Fibroblast of lung (primary cell): ENCODE data around the gene CETN1. TPM values are rescaled to one million over a fixed set of nuclear protein-coding genes. Genes with fewer than 3 reads are reported as not detected.

Source experiments
- DNase-seq, 2 donors: peaks; one replicate each; pipeline versions ENCODE4 v3.0.0 to v3.0.0-alpha.2; 2010; ENCODE audit warnings: low read depth in 2 of 2
- H2AFZ ChIP-seq: 2 replicates; pipeline ENCODE4 v1.5.1; 2012; ENCODE audit warnings: low read length, control low read depth, inconsistent platforms
- H3K27ac ChIP-seq: 2 replicates; pipeline ENCODE4 v1.5.1; 2011; ENCODE audit warnings: low read length, control low read depth; ENCODE audit not compliant: insufficient read depth
- H3K27me3 ChIP-seq: 2 replicates; pipeline ENCODE4 v1.5.1; 2011; ENCODE audit warnings: mild to moderate bottlenecking, low read length; ENCODE audit not compliant: control insufficient read depth, insufficient read depth
- H3K36me3 ChIP-seq: 2 replicates; pipeline ENCODE4 v1.5.1; 2011; ENCODE audit warnings: low read length; ENCODE audit not compliant: control insufficient read depth, insufficient read depth
- H3K4me1 ChIP-seq: 2 replicates; pipeline ENCODE4 v1.5.1; 2011; ENCODE audit warnings: low read length; ENCODE audit not compliant: control insufficient read depth, insufficient read depth; ENCODE audit errors: extremely low read depth
- H3K4me2 ChIP-seq: 2 replicates; pipeline ENCODE4 v1.5.1; 2011; ENCODE audit warnings: low read length, control low read depth; ENCODE audit not compliant: insufficient read depth; ENCODE audit errors: extremely low read depth
- H3K4me3 ChIP-seq, 4 experiments: fragments of 200-600 bp in 1 of 4; sonication (generic) in 1 of 4; replicated peaks in 1 of 4; 2 replicates each; pipeline ENCODE4 v1.5.1; 2011 to 2016; ENCODE audit warnings: low read length in 4 of 4, low read depth in 3 of 4, mild to moderate bottlenecking in 3 of 4, control low read depth in 2 of 4, inconsistent platforms in 1 of 4, mixed read lengths in 1 of 4; ENCODE audit not compliant: insufficient read depth in 1 of 4; ENCODE audit errors: control extremely low read depth in 1 of 4
- H3K79me2 ChIP-seq: 2 replicates; pipeline ENCODE4 v1.5.1; 2012; ENCODE audit warnings: mild to moderate bottlenecking, low read length, inconsistent platforms; ENCODE audit not compliant: control insufficient read depth, insufficient read depth
- H3K9ac ChIP-seq: 2 replicates; pipeline ENCODE4 v1.5.1; 2011; ENCODE audit warnings: mild to moderate bottlenecking, low read length, control low read depth; ENCODE audit not compliant: insufficient read depth
- H3K9me3 ChIP-seq: 2 replicates; pipeline ENCODE4 v1.5.1; 2012; ENCODE audit warnings: low read depth, low read length; ENCODE audit not compliant: control insufficient read depth, insufficient read depth
- H4K20me1 ChIP-seq: 2 replicates; pipeline ENCODE4 v1.5.1; 2011; ENCODE audit warnings: low read length; ENCODE audit not compliant: control insufficient read depth, insufficient read depth; ENCODE audit errors: extremely low read depth
- CTCF ChIP-seq, 2 donors: IDR thresholded peaks in 1 of 2; conservative IDR thresholded peaks in 1 of 2; 1 replicate in 1 of 2; 2 replicates in 1 of 2; pipeline ENCODE4 v1.5.1; 2011 to 2012; ENCODE audit warnings: low read length in 2 of 2, control low read depth in 1 of 2, inconsistent platforms in 1 of 2, low read depth in 1 of 2, mild to moderate bottlenecking in 1 of 2
- EZH2 ChIP-seq: IDR thresholded peaks from 2 replicates; pipeline ENCODE4 v1.5.1; 2012; ENCODE audit warnings: low read length, control low read depth, mild to moderate bottlenecking; ENCODE audit errors: missing control alignments
- polyA minus RNA-seq: library from RNA; depleted of rRNA, polyadenylated mRNA; stranded (reverse); fragments of >200 nt; gene quantifications from 2 replicates; pipeline ENCODE4 v1.2.3, GENCODE V29; 2011; ENCODE audit warnings: low replicate concordance
- polyA plus RNA-seq, 2 donors: library from polyadenylated mRNA; depleted of rRNA in 1 of 2; stranded (reverse) in 1 of 2; unstranded in 1 of 2; fragments of >200 nt; gene quantifications; 2 replicates each; pipeline ENCODE4 v1.2.1, GENCODE V29; 2011 to 2012; ENCODE audit warnings: missing spikeins in 1 of 2
- total RNA-seq: library from RNA; depleted of rRNA; stranded (reverse); fragments of >200 nt; gene quantifications from 2 replicates; pipeline ENCODE4 v1.2.1, GENCODE V29; 2014

Gene CETN1
- total RNA-seq (not detected in 2 replicates), polyA plus RNA-seq (not detected in 2 replicates), polyA minus RNA-seq (not detected in 2 replicates)
- polyA plus RNA-seq (2012) = not detected in 2 replicates

- H4K20me1 ChIP-seq = no peaks in the 10 kb centered on the region
- H3K79me2 ChIP-seq = no peaks in the 10 kb centered on the region
- H3K4me2 ChIP-seq = no peak within 1 kb of the TSS
- no peaks in the 10 kb centered on the region for H3K9me3 ChIP-seq
- TF ChIP-seq EZH2 (no peak), CTCF (conservative IDR thresholded peaks at IDR 0.05 in 1 of 2, IDR thresholded peaks at IDR 0.05 in 1 of 2; ENCODE audit: low read depth in 1 of 2, low read length in 2 of 2) (no peak)
- H3K4me3 ChIP-seq = no peak within 1 kb of the TSS
- DNase-seq = no peak
- H3K27ac ChIP-seq = no peak within 1 kb of the TSS
- H2AFZ ChIP-seq = no peak within 1 kb of the TSS
- H3K27me3 ChIP-seq = no peaks in the 10 kb centered on the region
- no peaks in the 10 kb centered on the region for H3K4me1 ChIP-seq
- H3K36me3 ChIP-seq = no peaks in the 10 kb centered on the region
- H3K9ac ChIP-seq = no peak within 1 kb of the TSS
These were observed at the start of gene CETN1 for GRCh38 chr18:580154-580553. CETN1 (plus strand) TSS chr18:580380; CDS start chr18:580409, 29 bp downstream.

GRCh38 chr18:532018-532417 is 48.2 kb upstream of the CETN1 start:
- Histone ChIP-seq H3K4me1 (no peaks in the 10 kb centered on the region), H3K79me2 (no peaks in the 10 kb centered on the region), H3K4me3 (no peak overlapping the region), H3K9ac (no peak overlapping the region), H3K36me3 (no peaks in the 10 kb centered on the region), H2AFZ (no peak overlapping the region), H3K9me3 (no peaks in the 10 kb centered on the region), H3K27me3 (no peaks in the 10 kb centered on the region), H3K4me2 (no peak overlapping the region), H3K27ac (no peak overlapping the region), H4K20me1 (no peaks in the 10 kb centered on the region)
- no peak for DNase-seq
- TF ChIP-seq CTCF (conservative IDR thresholded peaks at IDR 0.05 in 1 of 2, IDR thresholded peaks at IDR 0.05 in 1 of 2; ENCODE audit: low read depth in 1 of 2, low read length in 2 of 2) = no peak
- TF ChIP-seq EZH2 = no peak

DNA sequence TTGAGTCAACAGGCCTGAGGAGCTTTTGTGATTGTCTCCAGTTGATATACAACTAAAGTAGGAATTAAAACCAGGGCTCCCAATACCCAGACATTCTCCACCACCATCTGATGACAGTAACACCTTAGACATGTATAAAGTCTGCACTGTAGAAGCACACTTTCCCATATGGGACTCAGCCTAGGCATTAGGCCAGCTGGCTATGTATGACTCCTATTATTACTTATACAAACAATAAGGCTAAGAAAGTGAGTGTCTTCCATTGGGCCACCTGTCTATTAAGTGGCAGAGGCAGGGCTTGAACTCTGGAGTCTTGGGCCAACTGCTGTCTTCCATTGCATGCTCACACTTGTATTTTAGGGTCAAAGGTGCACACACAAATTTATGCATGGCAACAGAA is 47.5 kb upstream of the CETN1 start:
- no peak for DNase-seq
- Histone ChIP-seq H3K9me3 (no peaks in the 10 kb centered on the region), H2AFZ (no peak overlapping the region), H3K79me2 (no peaks in the 10 kb centered on the region), H3K4me3 (no peak overlapping the region), H3K27ac (no peak overlapping the region), H3K4me2 (no peak overlapping the region), H4K20me1 (no peaks in the 10 kb centered on the region), H3K27me3 (no peaks in the 10 kb centered on the region), H3K4me1 (no peaks in the 10 kb centered on the region), H3K9ac (no peak overlapping the region), H3K36me3 (no peaks in the 10 kb centered on the region)
- TF ChIP-seq EZH2 = no peak
- TF ChIP-seq CTCF (conservative IDR thresholded peaks at IDR 0.05 in 1 of 2, IDR thresholded peaks at IDR 0.05 in 1 of 2; ENCODE audit: low read depth in 1 of 2, low read length in 2 of 2) = no peak
